ENCODE data around the gene SPAG16.

SPAG16 gene

GRCh38 chr2:213411582-213412289 lies 127.5 kb downstream of the SPAG16 start:
- H3K9me3 ChIP-seq (ENCODE audit: control insufficient read depth, low read length): no peaks in the 10 kb centered on the region

GRCh38 chr2:213415093-213415492 lies 130.8 kb downstream of the SPAG16 start:
- H3K9ac ChIP-seq (ENCODE audit: low read length): no peak overlapping the region
- DNase-seq (ENCODE audit: low read depth): no peak
- no peak overlapping the region for H3K4me3 ChIP-seq (ENCODE audit: low read length)
- H3K9me3 ChIP-seq (ENCODE audit: control insufficient read depth, low read length): no peaks in the 10 kb centered on the region
- no peaks in the 10 kb centered on the region for H3K36me3 ChIP-seq (ENCODE audit: control insufficient read depth, insufficient read depth, low read length, severe bottlenecking)
- H3K4me1 ChIP-seq (ENCODE audit: control insufficient read depth, insufficient read depth, low read length): no peaks in the 10 kb centered on the region
- no peaks in the 10 kb centered on the region for H3K27me3 ChIP-seq (replicated peaks; ENCODE audit: control insufficient read depth, insufficient read depth, low read length)

More at GRCh38 chr2:213411582-213412289, 127.5 kb downstream of the SPAG16 start:
- DNase-seq (ENCODE audit: low read depth): no peak
- Histone ChIP-seq H3K36me3 (ENCODE audit: control insufficient read depth, insufficient read depth, low read length, severe bottlenecking) (no peaks in the 10 kb centered on the region), H3K27me3 (replicated peaks; ENCODE audit: control insufficient read depth, insufficient read depth, low read length) (no peaks in the 10 kb centered on the region), H3K4me3 (ENCODE audit: low read length) (no peak overlapping the region), H3K4me1 (ENCODE audit: control insufficient read depth, insufficient read depth, low read length) (no peaks in the 10 kb centered on the region), H3K9ac (ENCODE audit: low read length) (no peak overlapping the region)

GRCh38 chr2:213416832-213417231 lies 132.6 kb downstream of the SPAG16 start:
- Histone ChIP-seq H3K4me3 (ENCODE audit: low read length) (no peak overlapping the region), H3K9me3 (ENCODE audit: control insufficient read depth, low read length) (no peaks in the 10 kb centered on the region), H3K4me1 (ENCODE audit: control insufficient read depth, insufficient read depth, low read length) (no peaks in the 10 kb centered on the region), H3K36me3 (ENCODE audit: control insufficient read depth, insufficient read depth, low read length, severe bottlenecking) (no peaks in the 10 kb centered on the region), H3K27me3 (replicated peaks; ENCODE audit: control insufficient read depth, insufficient read depth, low read length) (no peaks in the 10 kb centered on the region), H3K9ac (ENCODE audit: low read length) (no peak overlapping the region)
- no peak for DNase-seq (ENCODE audit: low read depth)

DNA sequence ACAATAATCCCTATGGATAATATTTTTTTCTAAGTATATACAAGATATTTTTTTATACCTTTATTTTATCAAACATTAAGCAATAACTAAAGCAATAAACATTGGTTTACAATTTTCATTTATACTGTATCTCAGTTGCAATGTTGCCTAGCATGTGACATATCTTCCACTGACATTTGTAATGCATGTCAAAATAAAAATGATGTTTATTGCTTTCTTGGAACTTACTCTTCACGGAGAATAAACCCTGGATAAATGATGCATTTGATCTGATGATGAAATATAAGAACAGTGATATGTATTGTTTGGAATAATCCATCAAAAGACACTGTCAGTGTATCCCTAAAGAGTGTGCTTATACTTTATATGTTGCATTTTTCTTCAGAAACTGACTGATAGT lies 135.7 kb downstream of the SPAG16 start:
- Histone ChIP-seq H3K27me3 (replicated peaks; ENCODE audit: control insufficient read depth, insufficient read depth, low read length) (no peaks in the 10 kb centered on the region), H3K9me3 (ENCODE audit: control insufficient read depth, low read length) (no peaks in the 10 kb centered on the region), H3K4me3 (ENCODE audit: low read length) (no peak overlapping the region), H3K36me3 (ENCODE audit: control insufficient read depth, insufficient read depth, low read length, severe bottlenecking) (no peaks in the 10 kb centered on the region), H3K4me1 (ENCODE audit: control insufficient read depth, insufficient read depth, low read length) (no peaks in the 10 kb centered on the region), H3K9ac (ENCODE audit: low read length) (no peak overlapping the region)
- no peak for DNase-seq (ENCODE audit: low read depth)

GRCh38 chr2:213420828-213421385 lies 136.6 kb downstream of the SPAG16 start:
- H3K27me3 ChIP-seq (replicated peaks; ENCODE audit: control insufficient read depth, insufficient read depth, low read length): no peaks in the 10 kb centered on the region
- no peaks in the 10 kb centered on the region for H3K4me1 ChIP-seq (ENCODE audit: control insufficient read depth, insufficient read depth, low read length)
- no peak overlapping the region for H3K4me3 ChIP-seq (ENCODE audit: low read length)
- no peaks in the 10 kb centered on the region for H3K36me3 ChIP-seq (ENCODE audit: control insufficient read depth, insufficient read depth, low read length, severe bottlenecking)
- H3K9ac ChIP-seq (ENCODE audit: low read length): no peak overlapping the region
- no peak for DNase-seq (ENCODE audit: low read depth)
- no peaks in the 10 kb centered on the region for H3K9me3 ChIP-seq (ENCODE audit: control insufficient read depth, low read length)

GRCh38 chr2:213422211-213422610 lies 137.9 kb downstream of the SPAG16 start:
- DNase-seq (ENCODE audit: low read depth): no peak
- H3K4me3 ChIP-seq (ENCODE audit: low read length): no peak overlapping the region
- no peak overlapping the region for H3K9ac ChIP-seq (ENCODE audit: low read length)
- H3K4me1 ChIP-seq (ENCODE audit: control insufficient read depth, insufficient read depth, low read length): no peaks in the 10 kb centered on the region
- H3K9me3 ChIP-seq (ENCODE audit: control insufficient read depth, low read length): no peaks in the 10 kb centered on the region
- no peaks in the 10 kb centered on the region for H3K36me3 ChIP-seq (ENCODE audit: control insufficient read depth, insufficient read depth, low read length, severe bottlenecking)
- no peaks in the 10 kb centered on the region for H3K27me3 ChIP-seq (replicated peaks; ENCODE audit: control insufficient read depth, insufficient read depth, low read length)

DNA sequence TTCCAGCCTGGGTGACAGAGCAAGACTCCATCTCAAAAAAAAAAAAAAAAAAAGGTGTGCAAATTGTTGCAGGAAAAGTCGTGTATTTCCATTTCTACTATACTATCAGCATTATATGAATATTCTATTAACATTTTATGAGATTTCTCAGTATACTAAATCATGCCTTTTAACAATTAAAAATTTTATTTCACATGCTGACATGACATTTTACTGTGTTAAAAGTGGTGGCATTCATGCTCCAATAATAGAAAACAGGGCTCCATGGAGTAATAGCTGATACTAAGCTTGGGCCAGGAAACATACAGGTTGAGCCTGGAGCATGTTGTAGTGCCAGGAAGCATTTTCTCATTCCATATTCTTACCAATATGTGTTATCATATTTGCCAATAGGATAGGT lies 141.4 kb downstream of the SPAG16 start:
- no peak overlapping the region for H3K9ac ChIP-seq (ENCODE audit: low read length)
- DNase-seq (ENCODE audit: low read depth): no peak
- H3K4me1 ChIP-seq (ENCODE audit: control insufficient read depth, insufficient read depth, low read length): no peaks in the 10 kb centered on the region
- no peaks in the 10 kb centered on the region for H3K36me3 ChIP-seq (ENCODE audit: control insufficient read depth, insufficient read depth, low read length, severe bottlenecking)
- no peaks in the 10 kb centered on the region for H3K27me3 ChIP-seq (replicated peaks; ENCODE audit: control insufficient read depth, insufficient read depth, low read length)
- peaks cover 10% of the 10 kb centered on the region for H3K9me3 ChIP-seq (ENCODE audit: control insufficient read depth, low read length)
- no peak overlapping the region for H3K4me3 ChIP-seq (ENCODE audit: low read length)

- no peaks in the 10 kb centered on the region for H3K36me3 ChIP-seq (ENCODE audit: control insufficient read depth, insufficient read depth, low read length, severe bottlenecking)
- no peaks in the 10 kb centered on the region for H3K4me1 ChIP-seq (ENCODE audit: control insufficient read depth, insufficient read depth, low read length)
- H3K27me3 ChIP-seq (replicated peaks; ENCODE audit: control insufficient read depth, insufficient read depth, low read length): no peaks in the 10 kb centered on the region
- no peak overlapping the region for H3K9ac ChIP-seq (ENCODE audit: low read length)
- no peak overlapping the region for H3K4me3 ChIP-seq (ENCODE audit: low read length)
- peaks cover 26% of the 10 kb centered on the region for H3K9me3 ChIP-seq (ENCODE audit: control insufficient read depth, low read length)
- DNase-seq (ENCODE audit: low read depth): no peak
Observed at GRCh38 chr2:213429516-213429915, 145.3 kb downstream of the SPAG16 start.

- Histone ChIP-seq H3K9me3 (ENCODE audit: control insufficient read depth, low read length) (no peaks in the 10 kb centered on the region), H3K27me3 (replicated peaks; ENCODE audit: control insufficient read depth, insufficient read depth, low read length) (no peaks in the 10 kb centered on the region), H3K36me3 (ENCODE audit: control insufficient read depth, insufficient read depth, low read length, severe bottlenecking) (no peaks in the 10 kb centered on the region), H3K9ac (ENCODE audit: low read length) (no peak overlapping the region), H3K4me3 (ENCODE audit: low read length) (no peak overlapping the region), H3K4me1 (ENCODE audit: control insufficient read depth, insufficient read depth, low read length) (no peaks in the 10 kb centered on the region)
- DNase-seq (ENCODE audit: low read depth): no peak
Observed at GRCh38 chr2:213443921-213444320, 159.7 kb downstream of the SPAG16 start.

DNA sequence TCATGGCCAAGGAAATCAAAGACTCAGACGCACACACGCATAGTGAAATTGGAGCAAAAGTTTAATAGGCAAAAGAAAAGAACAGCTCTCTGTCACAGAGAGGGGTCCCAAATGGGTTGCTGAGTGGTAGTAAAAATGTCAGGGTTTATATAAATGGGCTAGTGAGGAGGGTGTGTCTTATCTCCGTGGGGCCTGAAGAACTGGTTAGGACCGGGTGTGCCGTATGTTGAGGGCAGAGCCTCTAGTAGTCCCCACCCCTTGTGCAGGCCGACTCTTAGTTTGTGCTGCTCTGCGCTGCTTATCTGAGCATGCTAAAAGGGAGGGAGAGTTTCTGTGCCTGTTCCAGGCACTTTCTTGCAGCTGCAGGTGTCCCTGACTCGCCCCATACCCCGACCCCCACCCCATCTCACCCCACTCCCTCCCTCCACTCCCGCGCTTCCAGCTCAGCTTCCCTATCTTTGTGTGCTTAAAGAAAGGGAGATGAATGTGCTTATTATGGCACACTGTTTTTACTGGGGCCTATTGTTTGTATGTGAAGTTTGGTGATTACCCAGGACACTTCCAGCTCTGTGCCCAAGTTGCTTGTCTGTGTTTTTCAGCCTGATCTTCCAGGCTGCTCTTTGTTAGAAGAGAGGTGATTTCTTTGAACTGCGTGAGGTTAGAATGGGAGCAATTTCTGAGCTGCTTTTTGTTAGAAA lies 167.4 kb downstream of the SPAG16 start:
- Histone ChIP-seq H3K9ac (ENCODE audit: low read length) (no peak overlapping the region), H3K27me3 (replicated peaks; ENCODE audit: control insufficient read depth, insufficient read depth, low read length) (no peaks in the 10 kb centered on the region), H3K4me1 (ENCODE audit: control insufficient read depth, insufficient read depth, low read length) (no peaks in the 10 kb centered on the region), H3K9me3 (ENCODE audit: control insufficient read depth, low read length) (peaks cover 3% of the 10 kb centered on the region), H3K36me3 (ENCODE audit: control insufficient read depth, insufficient read depth, low read length, severe bottlenecking) (no peaks in the 10 kb centered on the region), H3K4me3 (ENCODE audit: low read length) (no peak overlapping the region)
- DNase-seq (ENCODE audit: low read depth): no peak

DNA sequence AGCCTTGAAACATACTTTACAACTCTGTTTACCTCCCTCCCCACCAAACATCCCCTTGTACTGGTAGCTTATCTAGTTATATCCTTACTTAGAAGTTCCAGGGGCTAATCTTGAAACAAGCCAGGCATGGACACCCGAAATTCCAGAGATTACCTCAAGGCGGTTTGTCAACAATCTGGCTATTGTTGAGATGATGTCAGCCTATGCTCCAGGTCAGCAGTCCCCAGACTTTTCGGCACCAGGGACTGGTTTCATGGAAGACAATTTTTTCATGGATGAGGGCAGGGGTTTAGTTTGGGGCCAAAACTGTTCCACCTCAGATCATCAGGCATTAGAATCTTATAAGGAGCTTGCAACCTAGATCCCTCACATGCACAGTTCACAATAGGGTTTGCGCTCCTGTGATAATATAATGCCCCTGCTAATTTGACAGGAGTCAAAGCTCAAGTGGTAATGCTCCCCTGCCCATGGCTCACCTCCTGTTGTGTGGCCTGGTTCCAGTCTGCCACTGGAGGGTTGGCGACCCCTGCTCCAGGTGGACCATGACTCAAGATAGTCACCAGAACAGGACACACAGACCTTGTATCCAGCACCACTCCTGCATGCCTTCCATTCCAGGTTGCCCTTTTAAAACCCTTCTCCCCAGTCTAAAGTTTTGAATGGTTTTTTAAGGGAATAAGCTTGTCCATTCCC lies 171.2 kb downstream of the SPAG16 start:
- Histone ChIP-seq H3K27me3 (replicated peaks; ENCODE audit: control insufficient read depth, insufficient read depth, low read length) (no peaks in the 10 kb centered on the region), H3K4me1 (ENCODE audit: control insufficient read depth, insufficient read depth, low read length) (no peaks in the 10 kb centered on the region), H3K9me3 (ENCODE audit: control insufficient read depth, low read length) (no peaks in the 10 kb centered on the region), H3K4me3 (ENCODE audit: low read length) (no peak overlapping the region), H3K36me3 (ENCODE audit: control insufficient read depth, insufficient read depth, low read length, severe bottlenecking) (no peaks in the 10 kb centered on the region), H3K9ac (ENCODE audit: low read length) (no peak overlapping the region)
- no peak for DNase-seq (ENCODE audit: low read depth)

Data from adipocyte (in vitro differentiated cells).